Activated naive CD8-positive, alpha-beta T cell (primary cell): ENCODE data around the gene ANAPC16.
"Not testable (repeated sequence)": the region's sequence is repeated elsewhere in the genome, so short reads cannot be mapped to it uniquely, and the experiment has no call there.

ENCODE experiments used
- H3K27ac Mint-ChIP-seq: one replicate; pipeline ENCODE4 v1.8.0; 2021; ENCODE audit warnings: mixed read lengths
- H3K27me3 Mint-ChIP-seq: one replicate; pipeline ENCODE4 v1.8.0; 2021; ENCODE audit warnings: mixed read lengths
- H3K36me3 Mint-ChIP-seq: one replicate; pipeline ENCODE4 v1.8.0; 2021; ENCODE audit warnings: mixed read lengths
- H3K4me1 Mint-ChIP-seq: one replicate; pipeline ENCODE4 v1.8.0; 2021; ENCODE audit warnings: low read depth, mixed read lengths
- H3K4me3 Mint-ChIP-seq: one replicate; pipeline ENCODE4 v1.8.0; 2021; ENCODE audit warnings: mild to moderate bottlenecking, mixed read lengths
- H3K9me3 Mint-ChIP-seq: one replicate; pipeline ENCODE4 v1.8.0; 2021; ENCODE audit warnings: low read depth, mixed read lengths

Gene ANAPC16

DNA sequence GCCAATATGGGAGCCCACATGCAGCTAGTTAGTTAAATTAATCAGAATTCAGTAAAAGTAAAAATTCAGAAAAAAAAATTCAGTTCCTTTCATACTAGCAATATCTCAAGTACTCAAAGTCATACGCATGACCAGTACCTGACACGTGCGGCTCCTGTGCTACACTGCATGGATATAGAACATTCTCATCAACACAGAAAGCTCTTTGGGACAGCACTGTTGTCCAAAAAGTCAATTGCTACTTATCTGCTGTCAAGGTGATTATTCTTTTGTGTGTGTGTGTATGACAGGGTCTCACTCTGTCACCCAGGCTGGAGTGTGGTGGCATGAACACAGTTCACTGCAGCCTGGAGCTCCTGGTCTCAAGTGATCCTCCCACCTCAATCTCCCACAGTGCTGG lies 14.9 kb upstream of the ANAPC16 start:
- no peaks in the 10 kb centered on the region for H3K27me3 Mint-ChIP-seq
- peaks cover 7% of the 10 kb centered on the region for H3K36me3 Mint-ChIP-seq
- no peak overlapping the region for H3K27ac Mint-ChIP-seq

DNA sequence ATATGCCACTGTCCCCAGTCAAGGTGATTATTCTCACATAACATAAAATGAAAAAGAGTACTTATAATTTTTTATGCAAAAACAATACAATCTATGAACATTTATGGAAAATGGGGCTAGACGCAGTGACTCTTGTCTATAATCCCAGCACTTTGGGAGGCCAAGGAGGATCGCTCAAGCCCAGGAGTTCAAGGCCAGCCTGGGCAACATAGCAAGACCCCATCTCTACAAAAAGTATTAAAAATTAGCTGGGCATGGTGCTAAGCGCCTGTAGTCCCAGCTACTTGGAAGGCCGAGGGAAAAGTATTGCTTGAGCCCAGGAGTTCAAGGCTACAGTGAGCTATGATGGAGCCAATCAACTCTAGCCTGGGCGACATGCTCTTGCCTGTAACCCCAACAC lies 14.5 kb upstream of the ANAPC16 start:
- Mint-ChIP-seq H3K27me3 (no peaks in the 10 kb centered on the region), H3K36me3 (peaks cover 7% of the 10 kb centered on the region), H3K27ac (no peak overlapping the region), H3K9me3 (no peaks in the 10 kb centered on the region), H3K4me3 (no peak overlapping the region), H3K4me1 (peaks cover 5% of the 10 kb centered on the region)

More for the DNA sequence above, 14.9 kb upstream of the ANAPC16 start:
- Mint-ChIP-seq H3K9me3 (no peaks in the 10 kb centered on the region), H3K4me3 (no peak overlapping the region), H3K4me1 (peaks cover 5% of the 10 kb centered on the region)

DNA sequence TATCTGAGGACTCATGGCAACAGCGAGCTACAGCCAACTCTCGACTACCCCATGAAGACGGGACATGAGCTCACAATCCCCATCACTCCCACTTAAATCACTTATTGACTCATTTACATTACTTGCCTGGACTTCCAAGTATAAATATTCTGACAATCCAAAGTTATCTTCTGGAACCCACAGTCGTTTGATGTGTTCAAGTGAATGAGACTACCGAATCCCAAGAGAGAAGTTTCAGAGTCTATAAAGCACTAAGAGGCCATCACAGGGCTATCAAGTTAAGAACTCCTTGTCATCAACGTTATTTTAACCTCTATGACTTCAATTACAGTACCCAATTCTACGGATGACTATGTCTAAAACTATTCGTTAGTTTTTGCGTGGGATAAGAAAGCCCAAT lies 11.5 kb upstream of the ANAPC16 start:
- Mint-ChIP-seq H3K36me3 (peaks cover 11% of the 10 kb centered on the region), H3K9me3 (no peaks in the 10 kb centered on the region), H3K4me3 (no peak overlapping the region), H3K27me3 (no peaks in the 10 kb centered on the region), H3K4me1 (peaks cover 11% of the 10 kb centered on the region), H3K27ac (no peak overlapping the region)

DNA sequence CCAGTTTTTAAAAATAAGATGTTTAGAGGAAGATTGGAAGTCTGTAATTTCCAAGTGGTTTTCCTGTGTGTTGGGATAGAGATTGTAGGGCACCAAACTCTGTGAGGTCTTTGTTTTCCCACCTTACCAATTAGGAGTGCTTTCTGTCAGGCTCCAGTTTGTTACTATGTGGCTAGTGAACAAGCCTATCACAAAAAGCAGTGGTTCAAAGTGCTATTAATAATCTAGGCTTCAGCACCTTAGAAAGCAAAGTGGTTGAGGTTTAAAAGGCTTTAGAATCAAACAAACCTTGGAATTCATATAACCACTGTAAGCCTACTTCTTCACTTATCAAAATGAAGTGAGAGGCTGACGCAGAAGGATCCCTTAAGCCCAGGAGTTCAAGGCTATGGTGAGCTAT lies 11.1 kb upstream of the ANAPC16 start:
- Mint-ChIP-seq H3K27me3 (no peaks in the 10 kb centered on the region), H3K9me3 (no peaks in the 10 kb centered on the region), H3K4me3 (no peak overlapping the region), H3K36me3 (peaks cover 11% of the 10 kb centered on the region), H3K27ac (no peak overlapping the region), H3K4me1 (peaks cover 10% of the 10 kb centered on the region)

DNA sequence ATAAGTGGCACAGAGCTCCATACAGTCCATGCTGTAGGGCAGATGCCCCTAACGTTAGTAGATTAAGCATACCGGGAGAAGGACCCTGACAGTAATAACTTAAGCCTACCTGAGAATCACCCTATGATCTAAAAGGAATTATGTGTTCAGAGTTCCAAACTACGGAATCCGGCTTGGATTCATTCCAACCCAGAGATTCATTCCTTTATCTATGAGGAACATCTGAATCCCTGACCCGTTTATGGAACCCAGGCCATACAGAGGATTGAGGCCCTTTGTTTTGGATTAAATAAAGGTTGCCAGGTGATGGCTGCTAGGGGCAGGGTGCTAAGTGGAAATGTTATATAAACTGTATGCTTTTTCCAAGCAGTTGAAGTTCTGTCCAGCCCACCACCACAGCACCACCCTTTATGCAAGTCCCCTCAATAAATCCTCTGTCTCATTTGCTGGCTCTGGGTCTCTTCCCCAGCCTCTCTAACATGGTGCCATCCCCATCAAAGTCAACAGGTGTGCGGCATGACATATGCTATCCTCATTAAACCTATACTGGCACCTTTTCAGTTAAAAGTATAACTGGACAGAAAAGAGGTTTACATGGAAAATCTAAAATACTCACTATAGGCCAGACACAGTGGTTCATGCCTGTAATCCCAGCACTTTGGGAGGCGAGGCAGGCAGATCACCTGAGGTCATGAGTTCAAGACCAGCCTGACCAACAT lies 9.1 kb upstream of the ANAPC16 start:
- no peaks in the 10 kb centered on the region for H3K9me3 Mint-ChIP-seq
- H3K27me3 Mint-ChIP-seq, result no peaks in the 10 kb centered on the region
- peaks cover 10% of the 10 kb centered on the region for H3K4me1 Mint-ChIP-seq
- H3K27ac Mint-ChIP-seq, result no peak overlapping the region
- no peak overlapping the region for H3K4me3 Mint-ChIP-seq
- peaks cover 16% of the 10 kb centered on the region for H3K36me3 Mint-ChIP-seq

DNA sequence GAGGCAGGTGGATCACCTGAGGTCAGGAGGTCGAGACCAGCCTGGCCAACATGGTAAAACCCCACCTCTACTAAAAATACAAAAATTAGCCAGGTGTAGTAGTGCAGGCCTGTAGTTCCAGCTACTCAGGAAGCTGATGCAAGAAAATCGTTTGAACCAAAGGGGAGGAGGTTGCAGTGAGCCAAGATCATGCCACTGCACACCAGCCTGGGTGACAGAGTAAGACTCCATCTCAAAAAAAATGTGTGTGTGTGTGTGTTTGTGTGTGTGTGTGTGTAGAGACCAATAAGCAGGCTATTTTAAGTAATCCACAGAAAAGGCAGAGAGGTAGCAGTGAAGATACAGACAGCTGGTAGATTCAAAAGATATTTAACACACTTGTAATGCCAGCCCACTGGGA lies 7.3 kb upstream of the ANAPC16 start:
- H3K4me3 Mint-ChIP-seq, H3K27me3 Mint-ChIP-seq, H3K9me3 Mint-ChIP-seq: not testable (repeated sequence)
- H3K4me1 Mint-ChIP-seq, result peaks cover 18% of the 10 kb centered on the region
- peak overlapping the region; percentile 91 for H3K27ac Mint-ChIP-seq
- peaks cover 14% of the 10 kb centered on the region for H3K36me3 Mint-ChIP-seq

DNA sequence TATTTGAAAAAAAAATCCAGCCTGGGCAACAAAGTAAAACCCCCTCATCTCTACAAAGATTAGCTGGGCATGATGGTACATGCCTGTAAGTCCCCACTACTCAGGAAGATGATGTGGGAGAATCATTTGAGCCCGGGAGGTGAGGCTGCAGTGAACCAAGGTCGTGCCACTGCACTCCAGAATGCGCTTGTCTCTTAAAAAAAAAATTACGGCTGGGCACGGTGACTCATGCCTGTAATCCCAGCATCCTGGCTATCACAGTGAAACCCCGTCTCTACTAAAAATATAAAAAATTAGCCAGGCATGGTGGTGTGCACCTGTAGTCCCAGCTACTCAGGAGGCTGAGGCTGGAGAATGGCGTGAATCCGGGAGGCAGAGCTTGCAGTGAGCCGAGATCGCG lies 4.4 kb upstream of the ANAPC16 start:
- peaks cover 28% of the 10 kb centered on the region for H3K4me1 Mint-ChIP-seq
- not testable (repeated sequence) for H3K9me3 Mint-ChIP-seq, H3K27me3 Mint-ChIP-seq, H3K4me3 Mint-ChIP-seq, H3K27ac Mint-ChIP-seq, H3K36me3 Mint-ChIP-seq

DNA sequence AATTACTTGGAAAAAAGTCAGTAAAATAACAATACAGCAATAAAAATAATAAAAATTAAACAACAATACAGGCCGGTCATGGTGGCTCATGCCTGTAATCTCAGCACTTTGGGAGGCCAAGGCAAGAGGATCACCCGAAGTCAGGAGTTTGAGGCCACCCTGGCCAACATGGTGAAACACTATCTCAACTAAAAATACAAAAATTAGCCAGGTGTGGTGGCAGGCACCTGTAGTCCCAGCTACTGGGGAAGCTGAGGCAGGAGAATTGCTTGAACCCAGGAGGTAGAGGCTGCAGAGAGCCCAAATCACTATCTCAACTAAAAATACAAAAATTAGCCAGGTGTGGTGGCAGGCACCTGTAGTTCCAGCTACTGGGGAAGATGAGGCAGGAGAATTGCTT lies 4.0 kb upstream of the ANAPC16 start:
- H3K4me1 Mint-ChIP-seq, result peaks cover 32% of the 10 kb centered on the region

DNA sequence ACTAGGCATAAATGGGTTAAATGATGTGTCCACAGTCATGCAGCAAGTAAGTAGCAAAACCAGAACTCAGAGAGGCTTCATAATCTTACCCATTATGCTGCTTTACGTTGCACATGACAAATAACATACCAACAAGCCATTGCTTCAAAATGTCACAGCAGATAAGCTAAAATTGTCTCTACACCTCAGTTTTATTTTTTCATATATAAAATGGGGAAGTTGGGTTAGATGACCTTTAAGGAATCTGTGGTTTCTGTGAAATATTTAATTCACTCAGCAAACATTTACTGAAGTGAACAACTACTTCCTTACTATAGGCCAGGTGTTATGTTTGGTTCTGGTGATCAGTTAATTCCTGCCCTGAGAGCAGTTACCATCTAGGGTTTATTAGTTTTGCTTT lies 2.5 kb downstream of the ANAPC16 start:
- no peaks in the 10 kb centered on the region for H3K36me3 Mint-ChIP-seq
- no peaks in the 10 kb centered on the region for H3K9me3 Mint-ChIP-seq
- H3K4me3 Mint-ChIP-seq, result peak overlapping the region; percentile 81
- H3K4me1 Mint-ChIP-seq, result peaks cover 55% of the 10 kb centered on the region
- H3K27me3 Mint-ChIP-seq, result no peaks in the 10 kb centered on the region
- peak overlapping the region; percentile 97 for H3K27ac Mint-ChIP-seq

More for the DNA sequence above, 4.0 kb upstream of the ANAPC16 start:
- not testable (repeated sequence) for H3K27ac Mint-ChIP-seq, H3K36me3 Mint-ChIP-seq, H3K27me3 Mint-ChIP-seq, H3K4me3 Mint-ChIP-seq, H3K9me3 Mint-ChIP-seq

DNA sequence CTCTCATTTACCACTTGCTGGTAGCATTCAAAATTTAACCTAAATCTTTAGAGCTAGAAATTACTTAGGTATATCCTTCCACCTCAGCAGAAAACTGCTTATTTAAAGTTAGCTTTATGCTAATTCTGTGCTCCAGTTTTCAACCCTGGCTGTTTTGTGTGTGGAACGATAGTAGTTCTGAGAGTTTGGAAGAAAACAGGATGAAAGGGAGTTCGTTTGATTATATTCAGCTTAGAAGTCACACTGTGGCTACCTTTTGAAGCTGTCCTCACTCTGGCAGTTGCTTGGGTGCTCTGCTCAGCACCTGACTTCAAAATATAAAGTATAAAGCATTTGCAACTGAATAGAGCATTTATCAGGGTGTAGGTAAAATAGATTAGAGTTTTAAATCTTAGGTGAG lies 2.9 kb downstream of the ANAPC16 start:
- Mint-ChIP-seq H3K36me3 (no peaks in the 10 kb centered on the region), H3K27ac (peak overlapping the region; percentile 97), H3K4me1 (peaks cover 58% of the 10 kb centered on the region), H3K4me3 (peak overlapping the region; percentile 81), H3K27me3 (no peaks in the 10 kb centered on the region), H3K9me3 (no peaks in the 10 kb centered on the region)

DNA sequence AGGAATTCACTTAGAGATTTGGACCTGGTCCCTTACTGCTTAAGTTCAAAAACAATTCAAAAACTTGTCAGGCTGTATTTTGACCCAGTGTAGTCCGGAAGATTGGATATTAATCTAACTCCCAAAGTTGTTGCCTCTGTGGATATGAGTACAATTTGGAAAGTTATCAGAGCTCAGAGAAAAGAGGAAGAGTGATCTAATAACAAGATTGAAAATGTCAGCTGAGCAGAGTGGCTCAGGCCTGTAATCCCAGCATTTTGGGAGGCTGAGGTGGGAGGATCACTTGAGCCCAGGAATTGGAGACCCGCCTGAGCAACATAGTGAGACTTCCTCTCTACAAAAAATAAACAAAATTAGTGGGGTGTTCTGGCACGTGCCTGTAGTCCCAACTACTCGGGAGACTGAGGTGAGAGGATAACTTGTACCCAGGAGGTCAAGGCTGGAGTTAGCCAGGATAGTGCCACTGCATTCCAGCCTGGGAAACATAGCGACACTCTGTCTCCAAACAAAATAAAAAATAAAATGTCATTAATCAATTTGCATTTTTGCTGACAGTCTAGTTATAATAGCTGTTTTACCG lies 3.5 kb downstream of the ANAPC16 start:
- peak overlapping the region; percentile 81 for H3K4me3 Mint-ChIP-seq
- H3K9me3 Mint-ChIP-seq, result no peaks in the 10 kb centered on the region
- H3K27ac Mint-ChIP-seq, result peak overlapping the region; percentile 97
- H3K36me3 Mint-ChIP-seq, result no peaks in the 10 kb centered on the region
- H3K4me1 Mint-ChIP-seq, result peaks cover 63% of the 10 kb centered on the region
- no peaks in the 10 kb centered on the region for H3K27me3 Mint-ChIP-seq

DNA sequence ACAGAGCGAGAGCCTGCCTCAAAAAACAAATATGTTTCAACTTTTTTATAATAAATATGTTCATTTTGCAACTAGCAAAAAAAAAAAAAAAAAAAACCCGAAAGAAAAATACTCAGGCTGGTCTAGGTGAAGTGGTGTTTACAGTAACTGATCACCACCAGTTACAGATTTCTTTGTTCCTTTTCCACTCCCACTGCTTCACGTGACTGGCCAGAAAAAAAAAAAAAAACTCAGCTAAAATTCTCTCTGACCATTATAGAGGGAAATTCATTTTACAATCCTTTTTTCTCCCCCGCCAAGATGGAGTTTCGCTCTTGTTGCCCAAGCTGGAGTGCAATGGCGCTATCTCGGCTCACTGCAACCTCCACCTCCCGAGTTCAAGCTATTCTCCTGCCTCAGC lies 4.8 kb downstream of the ANAPC16 start:
- peak overlapping the region; percentile 32 for H3K4me3 Mint-ChIP-seq
- peak overlapping the region; percentile 97 for H3K27ac Mint-ChIP-seq
- no peaks in the 10 kb centered on the region for H3K36me3 Mint-ChIP-seq
- no peaks in the 10 kb centered on the region for H3K27me3 Mint-ChIP-seq
- H3K9me3 Mint-ChIP-seq, result no peaks in the 10 kb centered on the region
- peaks cover 57% of the 10 kb centered on the region for H3K4me1 Mint-ChIP-seq

DNA sequence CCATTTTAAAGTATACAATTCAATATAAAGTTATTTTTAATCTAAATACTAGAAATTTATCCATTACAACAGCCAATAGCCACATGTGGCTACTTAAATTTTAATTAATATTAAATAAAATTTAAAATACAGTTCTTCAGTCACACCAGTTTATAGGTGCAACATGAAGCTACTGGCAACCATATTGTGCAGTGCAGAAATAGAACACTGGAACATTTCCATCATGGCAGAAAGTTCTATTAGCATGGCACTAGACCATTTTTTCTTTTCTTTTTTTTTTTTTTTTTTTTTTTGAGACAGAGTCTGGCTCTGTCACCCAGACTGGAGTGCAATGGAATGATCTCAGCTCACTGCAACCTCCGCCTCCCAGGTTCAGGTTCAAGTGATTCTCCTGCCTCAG lies 5.5 kb downstream of the ANAPC16 start:
- Mint-ChIP-seq H3K4me1 (peaks cover 57% of the 10 kb centered on the region), H3K27me3 (no peaks in the 10 kb centered on the region), H3K36me3 (no peaks in the 10 kb centered on the region), H3K27ac (no peak overlapping the region), H3K4me3 (no peak overlapping the region), H3K9me3 (no peaks in the 10 kb centered on the region)

DNA sequence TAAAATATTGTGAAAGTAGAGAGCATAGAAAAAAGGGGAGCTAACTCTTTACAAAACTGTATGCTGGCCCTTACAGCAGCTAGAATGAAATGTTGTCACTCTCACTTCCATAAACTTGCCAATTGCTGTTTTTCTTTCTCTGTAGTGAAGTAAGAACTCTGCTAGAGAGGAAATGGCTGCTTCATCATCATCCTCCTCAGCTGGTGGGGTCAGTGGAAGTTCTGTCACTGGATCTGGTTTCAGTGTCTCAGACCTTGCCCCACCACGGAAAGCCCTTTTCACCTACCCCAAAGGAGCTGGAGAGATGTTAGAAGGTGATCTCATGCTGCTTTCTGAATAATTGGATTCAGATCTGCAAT lies 7.9 kb downstream of the ANAPC16 start:
- peaks cover 55% of the 10 kb centered on the region for H3K4me1 Mint-ChIP-seq
- H3K4me3 Mint-ChIP-seq, result peak overlapping the region; percentile 56

DNA sequence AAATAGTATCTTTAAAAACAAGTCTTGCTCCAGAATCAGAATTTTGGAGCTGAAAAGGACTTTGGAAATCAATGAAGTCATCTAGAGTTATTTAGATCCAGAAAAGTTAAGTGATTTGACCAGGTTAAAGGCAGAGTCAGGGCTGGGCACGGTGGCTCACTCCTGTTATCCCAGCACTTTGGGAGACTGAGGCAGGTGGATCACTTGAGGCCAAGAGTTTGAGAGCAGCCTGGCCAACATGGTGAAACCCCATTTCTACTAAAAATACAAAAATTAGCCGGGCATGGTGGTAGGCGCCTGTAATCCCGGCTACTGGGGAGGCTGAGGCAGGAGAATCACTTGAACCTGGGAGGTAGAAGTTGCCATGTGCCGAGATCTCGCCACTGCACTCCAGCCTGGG lies 8.4 kb downstream of the ANAPC16 start:
- peaks cover 55% of the 10 kb centered on the region for H3K4me1 Mint-ChIP-seq
- H3K4me3 Mint-ChIP-seq, result peak overlapping the region; percentile 17
- peak overlapping the region; percentile 52 for H3K27ac Mint-ChIP-seq
- not testable (repeated sequence) for H3K36me3 Mint-ChIP-seq, H3K9me3 Mint-ChIP-seq, H3K27me3 Mint-ChIP-seq

More for the DNA sequence above, 7.9 kb downstream of the ANAPC16 start:
- Mint-ChIP-seq H3K36me3 (no peaks in the 10 kb centered on the region), H3K27me3 (no peaks in the 10 kb centered on the region), H3K27ac (peak overlapping the region; percentile 52), H3K9me3 (no peaks in the 10 kb centered on the region)

DNA sequence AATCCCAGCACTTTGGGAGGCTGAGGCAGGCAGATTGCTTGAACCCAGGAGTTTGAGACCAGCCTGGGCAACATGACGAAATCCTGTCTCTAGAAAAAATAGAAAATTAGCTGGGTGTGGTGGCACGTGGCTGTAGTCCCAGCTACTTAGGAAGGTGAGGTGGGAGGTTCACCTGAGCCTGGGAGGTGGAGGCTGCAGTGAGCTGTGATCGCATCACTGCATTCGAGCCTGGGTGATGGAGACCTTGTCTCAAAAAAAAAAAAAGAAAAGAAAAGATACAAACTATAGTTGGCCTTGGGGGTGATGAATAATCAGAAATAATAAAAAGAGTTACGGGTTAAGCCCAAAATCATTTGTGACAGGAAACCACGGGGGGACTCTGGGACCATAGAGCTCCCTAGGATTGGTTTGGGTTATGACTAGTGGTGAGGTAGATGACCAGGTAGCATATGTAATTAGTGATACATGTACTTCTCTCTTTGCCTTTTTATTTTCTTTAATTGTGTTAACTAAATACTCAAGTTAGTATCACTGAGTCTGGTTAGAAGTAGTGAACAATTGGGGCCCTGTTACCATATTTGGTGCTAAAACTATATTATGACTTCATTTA lies 10.7 kb downstream of the ANAPC16 start:
- no peak overlapping the region for H3K4me3 Mint-ChIP-seq
- H3K9me3 Mint-ChIP-seq, result no peaks in the 10 kb centered on the region
- peak overlapping the region; percentile 75 for H3K27ac Mint-ChIP-seq
- H3K36me3 Mint-ChIP-seq, result peaks cover 2% of the 10 kb centered on the region
- H3K27me3 Mint-ChIP-seq, result no peaks in the 10 kb centered on the region
- H3K4me1 Mint-ChIP-seq, result peaks cover 59% of the 10 kb centered on the region
